HPDE6-E6E7 (cell line): ENCODE data around the gene CNTFR.

ENCODE experiments used
- DNase-seq: peaks from one replicate; pipeline ENCODE4 v3.0.0; 2011; ENCODE audit warnings: missing footprints; ENCODE audit errors: extremely low spot score

CNTFR gene

DNA sequence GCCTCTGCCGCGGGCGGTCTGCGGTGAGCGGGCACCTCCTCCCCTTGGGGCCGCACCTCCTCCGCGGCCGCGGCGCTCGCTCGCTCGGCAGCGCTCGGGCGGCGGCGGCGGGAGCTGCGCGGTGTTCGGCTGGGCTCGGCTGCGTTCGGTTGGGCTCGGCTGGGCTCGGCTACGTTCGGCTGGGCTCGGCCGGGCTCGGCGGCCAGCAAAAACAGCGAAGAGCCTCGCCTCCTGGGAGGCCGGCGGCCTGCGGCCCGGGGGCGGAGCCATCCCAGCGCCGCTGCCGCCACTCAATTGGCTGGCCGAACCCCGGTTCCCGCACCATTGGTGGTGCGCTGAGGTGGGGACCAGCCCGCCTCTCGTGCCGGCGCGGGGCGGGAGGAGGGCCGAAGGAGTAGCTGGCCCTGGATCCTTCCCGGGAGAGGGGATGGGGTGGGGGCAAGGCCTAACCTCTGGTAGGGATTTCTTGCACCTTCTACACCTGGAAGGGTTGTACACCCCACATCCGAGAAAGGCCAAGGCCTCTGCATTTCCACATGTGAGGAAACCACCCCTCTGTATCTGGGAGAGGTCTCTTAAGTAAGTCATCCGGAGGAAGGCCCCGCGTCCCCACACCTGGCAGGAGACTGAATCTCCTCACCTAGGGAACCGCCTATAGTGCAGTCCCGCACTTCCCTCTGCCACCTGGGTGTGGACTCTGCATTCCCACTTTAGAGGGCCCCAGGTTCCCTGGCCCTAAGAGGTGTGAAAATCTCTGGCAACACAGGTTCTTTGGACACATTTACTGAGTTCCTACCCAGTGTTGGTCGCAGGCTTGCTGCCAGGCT, 66.3 kb downstream of the CNTFR start, which contains the start of gene ENHO:
Gene ENHO, minus strand, starts transcription at position 20 of the 827 bp plus-strand sequence. CDS start 1,295 bp downstream, outside the sequence.
- DNase-seq, result peak; percentile 95

DNA sequence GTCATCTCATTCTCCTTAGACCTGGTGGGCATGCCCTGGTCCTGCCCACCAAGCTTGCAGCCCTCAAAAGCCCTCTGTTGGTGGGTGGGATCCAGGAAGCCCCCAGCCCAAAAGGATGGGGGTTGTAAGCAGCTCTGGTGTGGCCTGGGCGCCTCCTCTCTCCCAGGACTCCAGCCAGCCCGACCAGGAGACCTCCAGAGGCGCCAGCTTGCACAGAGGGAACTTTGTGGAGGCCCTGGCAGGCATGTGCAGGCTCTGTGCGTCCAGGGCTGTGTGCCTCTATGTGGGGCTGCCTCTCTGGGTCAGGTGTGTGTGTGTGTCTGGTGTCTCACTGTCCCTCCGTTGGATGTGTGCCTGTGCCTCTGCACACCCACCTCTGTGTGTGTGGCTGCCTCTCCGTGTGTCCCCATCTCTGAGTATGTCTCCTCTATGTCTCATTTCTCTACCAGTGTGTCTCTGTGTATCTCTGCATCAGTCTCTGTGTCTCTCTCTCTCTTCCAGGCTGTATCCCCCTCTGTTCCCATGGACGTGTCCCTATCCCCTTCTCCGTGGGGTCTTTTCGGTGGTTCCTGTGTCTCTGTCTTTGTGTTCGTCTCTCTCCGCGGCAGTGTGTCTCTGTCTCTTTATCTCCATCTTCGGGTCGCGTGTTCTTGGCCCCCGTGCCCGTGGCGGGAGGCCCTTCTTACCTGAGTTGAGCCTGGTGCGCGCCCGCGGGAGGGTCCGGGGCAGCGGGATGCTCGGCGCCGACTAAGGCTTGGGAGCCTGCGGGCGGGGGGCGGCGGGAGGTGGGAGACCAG, 67.2 kb downstream of the CNTFR start:
- DNase-seq, result no peak

DNA sequence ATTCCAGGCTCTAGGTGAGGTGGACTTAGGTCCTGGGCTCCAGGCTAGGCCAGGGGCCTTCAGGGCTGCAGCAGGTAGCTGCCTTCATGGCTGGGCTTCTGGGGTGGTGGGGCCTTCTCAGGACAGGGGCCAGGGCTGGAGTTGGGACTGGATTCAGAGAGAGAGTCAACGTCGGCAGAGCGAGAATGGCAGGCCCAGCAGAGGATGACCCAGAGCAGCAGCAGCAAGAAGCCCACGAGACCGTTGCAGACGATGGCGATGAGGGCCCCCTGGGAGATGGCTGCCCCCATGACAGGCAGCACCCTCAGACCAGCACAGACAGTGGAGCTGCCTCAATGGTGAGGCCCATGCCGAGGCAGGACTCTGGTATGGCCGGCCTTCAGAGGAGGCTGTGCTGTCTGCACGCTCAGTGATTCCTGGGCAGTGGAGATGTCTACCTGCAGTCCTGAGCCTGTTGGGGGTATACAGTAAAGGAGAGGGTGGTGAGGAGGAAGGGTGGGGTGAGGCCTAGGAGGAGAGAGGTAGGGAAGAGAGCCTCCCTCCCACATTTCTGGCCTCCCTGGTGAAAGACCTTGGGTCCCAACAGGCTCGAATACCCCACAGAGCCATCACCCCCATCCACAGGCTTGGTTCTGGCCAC, 68.0 kb downstream of the CNTFR start:
- DNase-seq, result no peak

DNA sequence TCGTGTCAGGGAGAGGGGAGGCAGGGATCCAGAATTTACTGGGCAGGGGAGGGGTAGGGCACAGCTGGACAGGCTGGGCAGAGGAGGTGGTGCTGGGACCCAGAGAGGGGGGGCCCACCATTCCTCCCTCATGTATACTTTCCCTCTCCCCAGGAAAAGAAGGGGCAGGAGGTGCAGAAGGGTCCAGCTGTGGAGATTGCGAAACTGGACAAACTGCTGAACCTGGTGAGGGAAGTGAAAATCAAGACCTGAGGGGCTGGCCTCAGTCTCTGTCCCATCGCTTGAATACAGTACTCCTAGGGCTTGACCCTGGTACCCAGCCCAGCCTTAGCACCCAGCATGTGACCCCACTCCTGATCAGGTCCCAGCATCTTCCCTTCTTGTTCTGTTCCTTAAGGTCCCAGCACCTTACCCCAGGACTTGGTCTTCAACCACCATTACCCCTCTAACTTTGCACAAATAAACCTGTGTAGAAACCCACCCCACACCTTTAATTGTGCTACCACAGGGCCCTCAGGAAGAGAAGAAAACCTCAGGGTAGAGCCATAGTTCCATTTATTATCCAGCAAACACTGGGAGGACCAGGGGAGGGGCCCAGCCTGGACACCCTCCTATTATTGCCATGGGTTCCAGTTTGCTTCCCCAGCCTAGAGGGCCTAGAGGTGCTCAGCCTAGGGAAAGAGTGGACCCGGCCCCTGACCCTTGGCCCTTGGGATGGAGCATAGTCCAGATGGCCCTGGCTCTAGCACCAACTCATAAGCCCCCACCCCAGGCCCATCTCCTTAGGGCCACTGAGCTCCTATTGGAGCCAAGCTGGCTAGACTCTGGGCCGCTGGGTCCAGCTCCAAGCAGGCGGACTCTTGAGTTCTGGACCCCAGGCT, 68.8 kb downstream of the CNTFR start:
- DNase-seq, result no peak

DNA sequence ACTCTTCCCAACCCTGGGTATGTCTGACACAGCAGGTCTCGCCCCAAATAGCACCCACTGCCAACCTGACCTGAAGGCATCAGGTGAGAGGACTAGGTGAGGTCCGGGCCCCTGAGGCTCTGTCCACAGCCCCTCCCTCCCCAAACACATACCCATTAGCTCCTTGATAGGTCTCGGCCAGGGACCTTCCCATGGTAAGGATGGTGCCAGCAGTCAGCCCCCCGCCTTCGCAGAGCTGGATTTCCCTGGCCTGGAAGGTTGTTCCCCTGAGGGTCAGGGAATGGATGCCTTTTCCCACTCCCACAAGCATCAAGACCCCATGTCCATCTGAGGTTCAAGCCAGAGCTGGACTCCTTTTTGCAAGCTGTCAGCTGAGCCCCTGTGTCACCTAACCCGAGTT, 69.4 kb downstream of the CNTFR start:
- DNase-seq, result no peak

DNA sequence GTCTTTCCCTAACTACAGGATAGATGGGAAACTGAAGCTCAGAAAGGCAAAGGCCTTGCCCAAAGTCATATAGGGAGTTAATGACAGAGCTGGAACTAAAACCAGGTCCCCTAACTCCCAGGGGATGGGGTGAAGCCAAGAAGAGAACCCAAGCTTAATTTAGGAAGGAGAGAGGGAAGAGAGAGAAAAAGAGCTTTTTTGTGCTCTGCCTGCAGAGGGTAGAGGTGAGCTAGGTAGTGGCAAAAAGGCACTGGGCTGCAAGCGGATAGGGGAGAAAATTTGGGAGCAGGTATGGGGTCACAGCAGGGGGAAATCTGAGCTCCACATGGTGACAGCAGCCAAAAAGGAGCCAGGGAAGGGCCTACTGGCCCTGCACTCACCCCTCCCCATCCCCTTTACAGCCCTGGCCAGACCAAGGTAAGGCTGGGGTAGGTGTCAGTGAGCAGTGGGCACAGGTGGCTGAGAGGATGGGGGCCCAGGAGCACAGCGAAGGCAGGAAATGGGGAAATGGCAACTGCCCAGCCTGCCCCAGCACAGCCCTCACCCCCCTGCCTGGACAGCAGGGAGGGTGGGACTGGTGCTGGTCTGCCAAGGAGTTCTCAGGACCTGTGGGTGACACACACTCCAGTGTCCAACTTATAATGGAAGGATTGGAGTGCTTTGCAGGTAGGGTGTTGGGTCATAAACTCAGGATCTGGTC, 70.1 kb downstream of the CNTFR start:
- no peak for DNase-seq

DNA sequence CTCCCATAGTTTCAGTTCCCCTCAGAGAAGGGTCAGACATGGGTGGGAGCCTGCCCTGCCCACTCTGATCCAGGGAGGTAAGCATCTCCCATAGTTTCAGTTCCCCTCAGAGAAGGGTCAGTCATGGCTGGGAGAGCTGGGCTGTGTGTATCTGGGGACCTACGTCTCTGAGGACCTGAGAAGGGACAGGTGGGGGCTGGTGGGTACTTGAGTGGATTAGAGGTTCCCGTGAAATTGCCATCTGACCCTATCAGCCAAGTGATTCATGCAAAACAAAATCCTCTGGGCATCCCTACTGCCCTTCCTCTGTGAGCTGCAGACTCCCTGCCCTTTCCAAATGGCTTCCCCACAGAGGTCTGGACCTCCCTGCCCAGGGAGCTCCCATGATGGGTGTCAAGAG, 70.6 kb downstream of the CNTFR start:
- no peak for DNase-seq

DNA sequence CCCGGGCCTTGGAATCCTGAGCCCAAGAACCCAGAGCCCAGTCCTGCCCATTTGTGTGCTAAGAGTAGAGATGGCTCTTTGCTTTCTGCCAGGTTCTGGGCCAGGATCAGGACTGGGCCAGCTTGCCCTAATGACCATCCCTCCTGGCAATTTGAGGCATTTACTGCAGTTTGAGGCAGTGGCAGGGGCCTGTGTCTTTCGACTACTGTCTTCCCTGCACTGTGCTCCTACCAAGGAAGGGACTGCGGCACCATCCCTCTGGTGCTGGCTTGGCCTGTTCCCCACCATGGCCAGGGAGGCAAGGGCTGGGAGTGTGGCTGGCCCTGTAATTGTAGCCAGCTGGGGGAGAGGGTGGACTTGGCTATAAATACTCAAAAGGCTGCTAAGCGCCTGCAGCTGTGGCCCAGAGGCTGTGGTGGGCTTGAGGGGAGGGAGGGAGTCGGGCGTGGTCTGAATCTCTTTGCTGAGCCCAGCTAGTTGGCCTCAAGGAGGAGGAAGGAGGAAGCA, 71.4 kb downstream of the CNTFR start:
- no peak for DNase-seq

DNA sequence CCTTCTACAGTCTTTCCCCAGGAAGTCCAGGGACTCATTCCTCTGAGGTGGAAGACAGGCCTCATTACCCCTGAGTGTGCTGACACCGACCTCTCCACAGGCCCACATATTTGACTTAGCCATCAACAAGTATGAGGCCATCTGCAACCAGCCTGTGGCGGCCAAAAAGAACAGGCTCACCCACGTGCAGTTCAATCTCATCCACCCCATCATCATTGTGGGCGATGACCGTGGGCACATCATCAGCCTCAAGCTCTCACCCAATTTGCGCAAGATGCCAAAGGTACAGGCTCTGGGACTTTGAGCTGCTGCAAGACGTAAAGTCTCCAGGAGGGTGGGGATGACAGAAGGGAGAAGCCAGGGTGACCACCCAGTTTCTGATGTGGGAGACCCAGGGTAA, 72.3 kb downstream of the CNTFR start:
- no peak for DNase-seq

DNA sequence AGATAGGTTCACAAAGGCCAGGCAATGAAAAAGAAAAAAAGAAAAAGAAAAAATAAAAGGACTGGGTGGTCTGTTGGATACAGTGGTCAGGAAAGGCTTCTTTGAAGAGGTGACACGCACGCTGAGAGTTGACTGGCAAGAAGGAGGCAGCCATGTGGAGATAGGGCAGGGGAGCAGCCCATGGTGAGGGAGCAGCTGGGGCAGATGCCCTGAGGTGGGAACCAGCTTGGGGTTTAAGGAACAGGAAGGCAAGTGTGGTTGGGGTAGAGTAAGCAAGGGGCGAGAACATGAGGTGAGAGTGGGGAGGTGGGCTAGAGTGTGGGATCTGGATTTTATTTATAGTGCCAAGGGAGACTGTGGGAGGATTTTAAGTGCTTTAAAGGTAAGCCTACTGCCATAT, 73.6 kb downstream of the CNTFR start:
- DNase-seq, result no peak

DNA sequence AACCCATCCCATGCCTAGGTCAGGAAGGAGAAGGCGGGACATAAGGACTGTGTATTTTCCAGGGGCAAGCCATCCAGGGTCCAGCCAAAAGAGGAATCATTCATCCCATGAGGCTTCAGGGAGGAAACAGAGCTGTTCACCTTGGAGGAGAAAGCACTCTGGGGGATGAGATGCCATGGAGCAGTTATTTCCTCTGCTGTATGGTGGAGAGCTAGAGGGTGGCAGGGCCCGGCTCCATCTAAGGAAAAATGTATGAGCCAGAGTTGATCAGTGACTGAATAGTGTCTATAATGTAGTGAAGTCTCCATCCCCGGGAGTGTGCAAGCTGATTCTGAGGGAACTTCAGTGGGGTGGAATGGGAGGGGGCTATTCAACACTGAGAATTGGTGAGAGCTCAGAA, 74.7 kb downstream of the CNTFR start:
- no peak for DNase-seq

DNA sequence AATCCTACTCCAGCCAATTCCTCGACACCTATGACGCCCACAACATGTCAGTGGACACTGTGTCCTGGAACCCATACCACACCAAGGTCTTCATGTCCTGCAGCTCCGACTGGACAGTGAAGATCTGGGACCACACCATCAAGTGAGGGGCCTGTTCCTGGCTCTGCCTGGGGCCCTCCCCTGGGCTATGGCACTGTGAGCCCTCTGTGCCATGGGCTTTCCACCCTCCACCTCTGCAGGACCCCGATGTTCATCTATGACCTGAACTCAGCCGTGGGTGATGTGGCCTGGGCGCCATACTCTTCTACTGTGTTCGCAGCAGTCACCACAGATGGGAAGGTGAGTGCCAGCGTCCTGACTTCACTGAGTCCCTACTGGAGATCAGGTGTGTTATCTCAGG, 75.1 kb downstream of the CNTFR start:
- no peak for DNase-seq

DNA sequence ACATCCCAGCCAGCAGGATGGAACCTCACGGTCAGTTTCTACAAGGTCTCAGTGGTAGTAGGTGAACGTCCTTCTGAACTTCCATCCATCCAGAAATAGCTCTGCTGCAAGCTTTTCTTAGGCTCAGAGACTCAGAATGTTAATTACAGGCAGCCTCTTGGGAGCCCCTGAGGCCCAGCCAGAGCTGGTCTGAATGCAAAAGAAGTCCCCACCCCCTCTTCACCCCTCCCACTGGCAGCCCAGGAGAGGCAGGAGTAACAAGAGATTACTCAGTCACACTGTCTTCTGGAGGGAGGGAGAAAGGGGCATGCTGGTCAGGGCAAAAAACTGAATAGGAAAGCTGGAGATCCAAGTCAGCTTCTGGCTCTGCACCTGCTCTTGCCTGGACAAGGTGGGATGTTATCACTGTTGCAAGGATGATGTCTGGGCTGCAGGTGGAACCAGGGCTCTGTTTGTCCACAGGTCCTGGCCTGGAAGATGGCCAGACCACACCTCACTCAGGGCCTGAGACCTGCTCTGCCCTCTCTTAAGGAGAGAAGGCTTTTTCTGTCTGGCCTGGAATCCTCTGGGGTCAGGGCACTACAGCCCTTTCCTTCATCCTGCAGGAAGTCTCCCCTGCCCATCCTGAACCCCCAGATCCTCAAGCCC, 75.8 kb downstream of the CNTFR start:
- no peak for DNase-seq

DNA sequence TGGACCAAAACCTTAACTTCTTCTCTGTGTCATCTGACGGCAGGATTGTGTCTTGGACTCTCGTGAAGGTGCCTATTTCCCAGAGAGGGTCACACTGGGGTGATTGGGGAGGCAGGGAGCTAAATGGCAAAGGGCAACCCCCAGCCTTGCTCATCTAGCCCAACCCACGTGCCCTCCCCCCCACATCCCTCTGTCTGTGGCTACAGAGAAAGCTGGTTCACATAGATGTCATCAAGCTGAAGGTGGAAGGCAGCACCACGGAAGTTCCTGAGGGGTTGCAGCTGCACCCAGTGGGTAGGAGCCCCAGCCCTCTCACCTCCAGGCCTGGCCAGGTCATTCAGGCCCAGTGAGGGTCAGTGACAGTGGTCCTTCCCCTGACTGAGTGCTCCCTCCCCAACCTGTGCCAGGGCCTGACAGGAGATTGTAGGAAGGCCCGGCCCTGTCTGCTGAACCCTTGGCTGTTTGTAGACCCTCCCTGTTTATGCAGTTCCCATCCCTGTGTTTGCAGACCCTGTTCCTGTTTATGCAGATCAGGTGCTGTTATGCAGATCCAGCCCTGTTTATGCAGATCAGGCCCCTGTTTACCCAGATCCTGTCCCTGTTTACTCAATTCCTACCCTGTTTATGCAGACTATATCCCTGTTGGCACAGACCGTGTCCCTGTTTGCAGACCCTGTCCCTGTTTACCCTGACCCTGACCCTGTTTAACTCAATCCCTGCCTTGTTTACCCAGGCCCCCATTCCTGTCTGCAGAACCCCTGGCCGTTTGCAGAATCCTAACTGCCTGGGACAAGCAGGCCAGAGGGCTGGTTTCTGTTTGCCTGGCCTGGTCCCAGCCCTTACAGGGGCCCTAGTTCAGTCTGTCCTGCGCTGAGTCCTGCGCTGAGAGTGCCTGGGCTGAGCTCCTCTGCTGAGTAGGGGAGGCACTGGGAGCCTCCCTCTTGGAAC, 77.1 kb downstream of the CNTFR start:
- DNase-seq, result no peak

DNA sequence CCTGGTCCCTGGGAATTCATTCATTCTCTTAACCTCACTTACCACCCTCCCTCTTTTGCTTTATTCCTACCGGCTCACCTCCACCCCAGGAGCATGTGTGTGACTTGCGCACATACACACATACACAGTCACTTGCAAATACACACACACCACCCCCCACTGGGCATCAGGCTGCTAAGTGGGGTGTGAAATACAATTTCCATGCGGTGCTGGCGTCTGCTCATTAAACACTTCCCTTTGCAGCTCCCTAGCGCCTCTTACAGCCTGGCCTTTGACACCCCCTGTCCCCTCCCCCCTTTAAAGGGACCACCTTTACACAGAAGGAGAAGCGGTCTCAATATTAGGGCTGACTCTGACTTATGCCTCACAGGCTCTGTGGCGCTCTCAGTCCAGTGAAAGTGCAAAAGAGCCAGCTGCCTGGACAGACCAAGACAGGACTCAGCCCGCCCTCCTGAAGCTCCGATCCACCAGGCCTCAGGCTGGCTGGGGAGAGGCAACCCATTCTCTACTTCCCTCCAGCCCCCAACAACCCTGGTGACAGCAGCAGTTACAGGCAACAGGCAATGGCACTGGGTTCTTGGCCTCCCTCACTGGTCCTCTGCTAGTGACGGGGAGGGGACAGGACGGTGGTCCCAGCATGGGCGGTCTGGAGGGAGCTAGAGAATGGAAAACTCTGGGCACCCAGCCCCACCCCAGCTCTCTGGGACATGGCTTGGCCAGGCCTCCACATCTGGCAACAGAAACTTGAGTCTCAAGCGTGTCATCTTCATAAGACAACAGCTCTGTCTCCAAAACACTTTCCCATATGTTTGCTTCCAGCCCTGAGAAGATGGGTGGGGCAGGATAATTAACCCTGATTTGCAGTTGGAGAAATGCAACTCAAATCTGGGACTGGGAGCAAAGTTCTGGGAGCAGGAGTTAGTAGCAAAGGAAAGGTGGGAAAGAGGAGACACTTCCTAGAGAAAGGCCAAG, 78.7 kb downstream of the CNTFR start:
- DNase-seq, result no peak

DNA sequence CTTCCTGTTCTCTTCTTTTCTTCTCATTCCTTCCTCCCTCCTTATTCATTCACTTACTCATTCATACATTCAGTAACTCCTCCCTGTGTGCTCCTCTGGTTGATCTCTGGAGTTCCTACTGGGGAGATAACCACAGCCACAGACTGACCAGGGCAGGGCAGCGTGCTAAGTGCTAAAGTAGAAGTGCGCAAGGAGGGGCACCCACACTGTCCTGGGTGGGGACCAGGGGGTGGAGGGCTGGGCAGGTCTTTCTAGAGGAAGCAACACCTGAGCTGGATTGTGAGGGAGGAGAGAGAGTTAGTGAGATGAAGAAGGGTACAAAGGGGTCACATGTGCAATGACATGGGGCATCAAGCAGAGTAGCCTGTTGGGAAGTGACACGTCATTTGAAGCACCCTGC, 80.6 kb downstream of the CNTFR start:
- DNase-seq, result no peak

DNA sequence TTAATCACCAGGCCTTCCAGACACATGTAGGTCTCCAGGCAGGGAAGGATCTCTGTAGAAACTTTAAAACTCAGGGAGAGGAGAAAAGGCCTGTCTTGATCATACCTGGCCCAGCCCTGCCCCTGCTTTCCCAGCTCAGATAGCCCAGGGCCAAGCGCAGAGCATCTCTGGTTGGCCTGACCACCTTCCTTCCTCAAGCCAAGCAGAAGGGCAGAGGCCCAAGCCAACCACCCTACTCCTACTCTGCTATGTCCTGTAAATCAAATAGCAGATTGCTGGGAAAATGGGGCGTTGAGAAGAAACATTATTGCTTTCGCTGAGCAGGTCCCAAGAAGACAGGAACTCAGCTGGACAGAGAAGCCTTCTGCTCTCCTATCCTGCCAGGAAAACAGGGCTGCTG, 81.1 kb downstream of the CNTFR start:
- DNase-seq, result no peak

DNA sequence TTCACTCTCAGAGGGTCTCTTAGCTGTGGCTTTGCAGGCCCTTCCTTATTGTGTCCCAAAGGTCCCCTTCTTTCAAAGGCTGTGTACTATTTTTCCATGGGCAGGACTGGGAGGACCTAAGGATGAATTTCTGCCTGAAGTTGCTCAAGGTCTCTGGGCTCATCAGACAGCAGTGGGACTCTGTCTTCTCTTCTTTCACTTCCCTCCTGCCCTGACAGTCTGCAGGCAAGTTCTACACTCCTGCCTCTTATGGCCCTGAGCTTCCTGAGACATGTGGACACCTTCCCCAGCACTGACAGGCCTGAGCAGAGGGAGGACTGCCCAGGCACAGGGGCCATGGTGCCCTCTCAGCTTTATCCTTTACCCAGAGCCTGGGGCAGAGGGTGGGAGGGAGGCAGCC, 81.6 kb downstream of the CNTFR start:
- DNase-seq, result no peak
